Type B pancreatic cell (in vitro differentiated cells): Measurements from ENCODE around the gene PITPNB. TPM values are rescaled to one million over a fixed set of nuclear protein-coding genes. Genes with fewer than 3 reads are reported as not detected.

ENCODE experiments used
- DNase-seq: peaks from one replicate; pipeline ENCODE4 v3.0.0; 2021; ENCODE audit warnings: mixed read lengths; ENCODE audit not compliant: unreplicated experiment; ENCODE audit errors: extremely low spot score
- H3K27ac Mint-ChIP-seq: 2 replicates; pipeline ENCODE4 v1.8.0; 2021; ENCODE audit warnings: mild to moderate bottlenecking, mixed read lengths
- H3K27me3 Mint-ChIP-seq: 2 replicates; pipeline ENCODE4 v1.8.0; 2021; ENCODE audit warnings: mixed read lengths
- H3K36me3 Mint-ChIP-seq: 2 replicates; pipeline ENCODE4 v1.8.0; 2021; ENCODE audit warnings: mixed read lengths
- H3K4me1 Mint-ChIP-seq: one replicate; pipeline ENCODE4 v1.8.0; 2021; ENCODE audit warnings: mixed read lengths; ENCODE audit not compliant: unreplicated experiment
- H3K4me3 Mint-ChIP-seq: 2 replicates; pipeline ENCODE4 v1.8.0; 2021; ENCODE audit warnings: mild to moderate bottlenecking, mixed read lengths
- H3K9me3 Mint-ChIP-seq: 2 replicates; pipeline ENCODE4 v1.8.0; 2021; ENCODE audit warnings: mixed read lengths
- CTCF ChIP-seq: fragments of 200-600 bp; sonication (generic); conservative IDR thresholded peaks from 2 replicates; pipeline ENCODE4 v1.5.0; 2021; ENCODE audit warnings: antibody characterized with exemption, mild to moderate bottlenecking
- total RNA-seq: library from RNA; stranded (reverse); gene quantifications from 2 replicates; pipeline ENCODE4 v1.2.1, GENCODE V29; 2021; ENCODE audit warnings: low replicate concordance

Gene PITPNB
- total RNA-seq, 1 donor from 2014 or later: 73.2 TPM

- H3K27ac Mint-ChIP-seq: no peak overlapping the region
- H3K4me3 Mint-ChIP-seq: no peak overlapping the region
- peaks cover 42% of the 10 kb centered on the region for H3K4me1 Mint-ChIP-seq
- H3K36me3 Mint-ChIP-seq: peaks cover 7% of the 10 kb centered on the region
- no peak for DNase-seq
- H3K9me3 Mint-ChIP-seq: no peaks in the 10 kb centered on the region
- no peak for TF ChIP-seq CTCF
- H3K27me3 Mint-ChIP-seq: no peaks in the 10 kb centered on the region
These were observed 40.5 kb downstream of the PITPNB start for GRCh38 chr22:27878541-27878940.

GRCh38 chr22:27877501-27877900 is 41.6 kb downstream of the PITPNB start:
- peaks cover 44% of the 10 kb centered on the region for H3K4me1 Mint-ChIP-seq
- no peaks in the 10 kb centered on the region for H3K27me3 Mint-ChIP-seq
- no peak overlapping the region for H3K4me3 Mint-ChIP-seq
- TF ChIP-seq CTCF: no peak
- H3K36me3 Mint-ChIP-seq: peaks cover 8% of the 10 kb centered on the region
- no peak overlapping the region for H3K27ac Mint-ChIP-seq
- H3K9me3 Mint-ChIP-seq: no peaks in the 10 kb centered on the region
- DNase-seq: no peak

- no peak overlapping the region for H3K27ac Mint-ChIP-seq
These were observed 42.4 kb downstream of the PITPNB start for GRCh38 chr22:27876684-27877083.

DNA sequence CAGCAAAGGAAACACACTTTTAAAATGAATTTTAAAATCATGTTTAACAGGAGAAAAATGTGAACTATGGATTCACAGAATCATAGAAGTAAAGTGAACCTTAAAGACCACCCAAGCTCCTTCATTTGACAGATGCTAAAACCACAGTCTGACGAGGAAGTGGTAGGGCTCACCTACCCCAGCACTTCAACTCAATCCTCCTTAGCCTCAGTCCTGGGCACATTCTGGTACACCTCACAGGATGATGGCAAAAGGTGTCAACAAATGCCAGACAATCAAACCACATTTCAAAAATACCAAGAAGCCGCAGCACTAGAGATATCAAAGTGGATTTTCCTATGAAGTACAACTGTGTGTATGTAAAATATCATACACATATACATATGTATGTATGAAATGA is 43.1 kb downstream of the PITPNB start:
- Mint-ChIP-seq H3K9me3 (no peaks in the 10 kb centered on the region), H3K27ac (no peak overlapping the region), H3K27me3 (no peaks in the 10 kb centered on the region), H3K36me3 (peaks cover 16% of the 10 kb centered on the region), H3K4me1 (peaks cover 43% of the 10 kb centered on the region), H3K4me3 (no peak overlapping the region)
- no peak for TF ChIP-seq CTCF
- DNase-seq: no peak

More at GRCh38 chr22:27876684-27877083, 42.4 kb downstream of the PITPNB start:
- H3K36me3 Mint-ChIP-seq: peaks cover 10% of the 10 kb centered on the region
- H3K9me3 Mint-ChIP-seq: no peaks in the 10 kb centered on the region
- DNase-seq: no peak
- no peak overlapping the region for H3K4me3 Mint-ChIP-seq
- no peak for TF ChIP-seq CTCF
- H3K27me3 Mint-ChIP-seq: no peaks in the 10 kb centered on the region
- peaks cover 44% of the 10 kb centered on the region for H3K4me1 Mint-ChIP-seq

DNA sequence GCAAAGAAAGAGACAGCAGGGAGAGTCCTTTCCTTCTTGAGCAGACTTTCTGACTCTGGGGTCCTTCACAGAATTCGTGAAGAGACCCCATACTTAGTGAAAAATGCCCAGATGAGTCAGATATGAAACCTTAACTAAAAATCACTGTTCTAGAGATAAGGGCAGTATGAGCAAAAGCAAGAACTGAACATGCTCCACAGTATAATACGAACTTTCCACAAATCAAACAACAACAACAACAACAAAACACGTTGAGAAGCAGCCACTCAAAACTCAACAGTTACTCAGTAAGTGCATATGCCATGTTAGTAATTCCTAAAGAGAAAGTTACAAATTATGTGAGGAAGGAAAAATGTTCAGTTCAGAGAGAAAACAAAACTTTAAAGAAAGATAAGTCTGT is 44.3 kb downstream of the PITPNB start:
- Mint-ChIP-seq H3K27ac (no peak overlapping the region), H3K36me3 (peaks cover 19% of the 10 kb centered on the region), H3K27me3 (no peaks in the 10 kb centered on the region), H3K4me3 (no peak overlapping the region), H3K9me3 (no peaks in the 10 kb centered on the region), H3K4me1 (peaks cover 45% of the 10 kb centered on the region)
- TF ChIP-seq CTCF: no peak
- no peak for DNase-seq

DNA sequence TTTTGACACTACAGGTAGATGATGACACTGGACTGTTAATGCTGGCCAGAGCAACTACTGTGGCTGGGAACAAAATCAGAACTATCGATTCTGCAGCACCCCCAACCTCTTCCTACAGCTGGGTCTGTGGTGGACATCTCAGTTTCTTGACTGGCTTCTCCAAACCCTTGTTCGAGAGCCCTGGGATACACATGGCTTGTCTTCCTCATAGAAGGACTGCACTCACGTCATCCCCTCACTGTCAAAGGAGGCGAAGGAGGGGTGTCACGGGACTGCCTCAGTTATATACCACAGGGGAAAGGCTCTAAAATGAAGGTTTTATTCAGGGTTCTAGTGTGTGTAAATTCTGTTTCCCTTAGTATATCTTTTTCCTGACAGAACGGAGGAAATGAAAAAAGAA is 44.9 kb downstream of the PITPNB start:
- Mint-ChIP-seq H3K36me3 (peaks cover 22% of the 10 kb centered on the region), H3K27me3 (no peaks in the 10 kb centered on the region), H3K4me3 (no peak overlapping the region), H3K9me3 (no peaks in the 10 kb centered on the region), H3K27ac (no peak overlapping the region), H3K4me1 (peaks cover 48% of the 10 kb centered on the region)
- no peak for DNase-seq
- TF ChIP-seq CTCF: no peak
